ENCODE data around the gene GNG2. TPM values are rescaled to one million over a fixed set of nuclear protein-coding genes. Genes with fewer than 3 reads are reported as not detected.

The GNG2 gene
- total RNA-seq, 2 donors from 2014 or later: 5.9 to 6.3 TPM

DNA sequence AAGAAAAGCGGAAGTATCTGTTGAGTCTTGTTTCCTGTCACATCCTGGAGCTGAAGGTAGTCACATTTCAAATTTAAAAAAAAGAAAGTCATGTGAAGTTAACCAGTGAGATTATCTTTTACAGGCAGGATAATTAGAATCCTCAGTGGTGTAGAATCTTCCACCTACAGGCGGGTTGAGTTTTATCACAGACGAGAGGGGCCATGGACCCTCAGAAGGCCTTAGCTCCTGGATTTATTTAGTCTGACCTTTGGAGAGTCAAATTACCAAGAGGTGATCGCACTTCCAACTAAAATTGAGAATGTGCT lies 13.0 kb upstream of the GNG2 start:
- H3K4me3 ChIP-seq: no peak overlapping the region
- H3K27me3 ChIP-seq: no peaks in the 10 kb centered on the region
- peaks cover 0 to 10% of the 10 kb centered on the region in 2 donors for H3K4me1 ChIP-seq
- H3K9me3 ChIP-seq: peaks cover 0 to 4% of the 10 kb centered on the region in 2 donors
- TF ChIP-seq, protein P1, sequence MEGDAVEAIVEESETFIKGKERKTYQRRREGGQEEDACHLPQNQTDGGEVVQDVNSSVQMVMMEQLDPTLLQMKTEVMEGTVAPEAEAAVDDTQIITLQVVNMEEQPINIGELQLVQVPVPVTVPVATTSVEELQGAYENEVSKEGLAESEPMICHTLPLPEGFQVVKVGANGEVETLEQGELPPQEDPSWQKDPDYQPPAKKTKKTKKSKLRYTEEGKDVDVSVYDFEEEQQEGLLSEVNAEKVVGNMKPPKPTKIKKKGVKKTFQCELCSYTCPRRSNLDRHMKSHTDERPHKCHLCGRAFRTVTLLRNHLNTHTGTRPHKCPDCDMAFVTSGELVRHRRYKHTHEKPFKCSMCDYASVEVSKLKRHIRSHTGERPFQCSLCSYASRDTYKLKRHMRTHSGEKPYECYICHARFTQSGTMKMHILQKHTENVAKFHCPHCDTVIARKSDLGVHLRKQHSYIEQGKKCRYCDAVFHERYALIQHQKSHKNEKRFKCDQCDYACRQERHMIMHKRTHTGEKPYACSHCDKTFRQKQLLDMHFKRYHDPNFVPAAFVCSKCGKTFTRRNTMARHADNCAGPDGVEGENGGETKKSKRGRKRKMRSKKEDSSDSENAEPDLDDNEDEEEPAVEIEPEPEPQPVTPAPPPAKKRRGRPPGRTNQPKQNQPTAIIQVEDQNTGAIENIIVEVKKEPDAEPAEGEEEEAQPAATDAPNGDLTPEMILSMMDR (IDR thresholded peaks at IDR 0.05): no peak
- no peak overlapping the region for H3K27ac ChIP-seq
- H3K36me3 ChIP-seq: no peaks in the 10 kb centered on the region
- no peak for DNase-seq (ENCODE audit: low spot score)

DNA sequence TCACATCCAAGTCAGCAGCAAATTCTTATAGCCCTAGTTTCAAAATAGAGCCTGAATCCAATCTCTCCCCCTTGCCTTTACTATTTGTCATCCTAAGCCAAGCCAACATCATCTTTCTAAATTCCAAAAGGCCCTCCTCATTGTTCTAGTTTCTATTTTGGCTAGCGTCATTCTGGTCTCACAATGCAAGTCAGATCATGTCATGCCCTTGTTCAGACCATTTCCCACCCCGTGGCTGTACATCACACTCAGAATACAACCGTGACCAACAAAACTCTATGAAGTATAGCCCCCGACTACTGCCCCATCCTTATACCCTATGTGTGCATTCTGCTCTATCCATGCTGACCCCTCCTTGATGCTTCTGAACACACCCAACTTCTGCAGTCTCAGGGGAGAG lies 12.3 kb upstream of the GNG2 start:
- H3K4me1 ChIP-seq: peaks cover 0 to 10% of the 10 kb centered on the region in 2 donors
- H3K4me3 ChIP-seq: no peak overlapping the region
- H3K27ac ChIP-seq: no peak overlapping the region
- H3K27me3 ChIP-seq: no peaks in the 10 kb centered on the region
- H3K36me3 ChIP-seq: no peaks in the 10 kb centered on the region
- DNase-seq (ENCODE audit: low spot score): no peak
- TF ChIP-seq, protein P1 (IDR thresholded peaks at IDR 0.05): no peak
- peaks cover 0 to 4% of the 10 kb centered on the region in 2 donors for H3K9me3 ChIP-seq

DNA sequence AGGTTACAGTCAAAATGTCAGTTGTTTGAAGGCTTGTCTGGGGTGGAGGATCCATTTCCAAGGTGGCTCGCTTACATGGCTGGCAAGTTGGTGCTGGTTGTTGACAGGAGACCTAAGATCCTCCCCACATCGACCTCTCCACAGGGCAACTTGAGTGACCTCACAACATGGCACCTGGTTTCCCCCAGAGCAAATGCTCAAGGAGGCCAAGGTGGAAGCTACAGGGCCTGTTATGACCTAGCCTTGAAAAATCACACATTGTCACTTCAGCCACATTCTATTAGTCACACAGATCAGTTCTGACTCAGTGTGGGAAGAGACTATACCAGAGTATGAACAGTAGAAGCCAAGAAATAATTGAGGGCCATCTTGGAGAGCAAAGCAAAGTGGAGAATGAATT lies 11.3 kb upstream of the GNG2 start:
- Histone ChIP-seq H3K36me3 (no peaks in the 10 kb centered on the region), H3K27ac (no peak overlapping the region), H3K9me3 (peaks cover 0 to 4% of the 10 kb centered on the region in 2 donors), H3K4me3 (no peak overlapping the region), H3K4me1 (peaks cover 0 to 10% of the 10 kb centered on the region in 2 donors), H3K27me3 (no peaks in the 10 kb centered on the region)
- TF ChIP-seq, protein P1 (IDR thresholded peaks at IDR 0.05): no peak
- no peak for DNase-seq (ENCODE audit: low spot score)

- no peaks in the 10 kb centered on the region for H3K27me3 ChIP-seq
- TF ChIP-seq, protein P1 (IDR thresholded peaks at IDR 0.05): no peak
- no peaks in the 10 kb centered on the region for H3K36me3 ChIP-seq
- H3K4me1 ChIP-seq: peaks cover 0 to 10% of the 10 kb centered on the region in 2 donors
- H3K27ac ChIP-seq: no peak overlapping the region
- H3K4me3 ChIP-seq: no peak overlapping the region
- peaks cover 0 to 4% of the 10 kb centered on the region in 2 donors for H3K9me3 ChIP-seq
- no peak for DNase-seq (ENCODE audit: low spot score)
Measured at GRCh38 chr14:51850651-51851050, 9.8 kb upstream of the GNG2 start.

DNA sequence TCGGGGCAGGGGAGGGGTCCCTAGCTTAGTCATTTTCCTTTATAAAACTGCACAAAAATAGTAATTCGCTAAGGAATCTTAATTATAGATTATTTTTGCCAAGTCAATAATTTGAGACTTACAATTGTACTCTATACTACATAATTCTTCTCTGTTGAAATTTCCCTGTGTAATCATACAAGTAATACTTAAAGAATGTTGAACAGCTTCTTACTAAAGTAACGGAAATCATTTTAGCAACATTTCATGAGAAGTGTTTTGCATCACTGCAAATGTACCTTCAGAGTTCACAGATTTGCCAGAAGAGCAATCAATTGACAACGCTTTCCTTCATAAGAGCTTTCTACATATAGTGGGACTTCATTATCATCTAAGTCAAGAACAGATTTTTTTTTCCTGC lies 7.9 kb upstream of the GNG2 start:
- H3K27me3 ChIP-seq: no peaks in the 10 kb centered on the region
- H3K36me3 ChIP-seq: no peaks in the 10 kb centered on the region
- H3K4me1 ChIP-seq: no peaks in the 10 kb centered on the region
- H3K9me3 ChIP-seq: peaks cover 0 to 4% of the 10 kb centered on the region in 2 donors
- DNase-seq (ENCODE audit: low spot score): no peak
- no peak overlapping the region for H3K4me3 ChIP-seq
- TF ChIP-seq, protein P1 (IDR thresholded peaks at IDR 0.05): no peak
- no peak overlapping the region for H3K27ac ChIP-seq

- TF ChIP-seq, protein P1 (IDR thresholded peaks at IDR 0.05): no peak
- no peaks in the 10 kb centered on the region for H3K9me3 ChIP-seq
- H3K4me1 ChIP-seq: peaks cover 0 to 3% of the 10 kb centered on the region in 2 donors
- H3K4me3 ChIP-seq: no peak overlapping the region
- H3K36me3 ChIP-seq: no peaks in the 10 kb centered on the region
- H3K27ac ChIP-seq: no peak overlapping the region
- no peaks in the 10 kb centered on the region for H3K27me3 ChIP-seq
- DNase-seq (ENCODE audit: low spot score): no peak
Measured at GRCh38 chr14:51855234-51855633, 5.2 kb upstream of the GNG2 start.

Data from right atrium auricular region (tissue), 2 donors.